ENCODE results near the gene FMO5. TPM values are rescaled to one million over a fixed set of nuclear protein-coding genes. Genes with fewer than 3 reads are reported as not detected.

FMO5 gene
- total and polyA plus RNA-seq, 5 experiments from 2014 or later, result 0.16 to 1.2 (median 0.43) TPM

GRCh38 chr1:147156642-147157041, 68.5 kb downstream of the FMO5 start:
- H3K4me1 Mint-ChIP-seq, result peaks cover 0 to 2% (median 0%) of the 10 kb centered on the region in 4 donors

GRCh38 chr1:147152772-147153171, 72.4 kb downstream of the FMO5 start:
- Mint-ChIP-seq H3K9me3 (no peaks in the 10 kb centered on the region), H3K4me1 (peaks cover 0 to 2% (median 0%) of the 10 kb centered on the region in 4 donors), H3K36me3 (peaks cover 0 to 36% (median 18%) of the 10 kb centered on the region in 3 donors), H3K27ac (peak overlapping the region in 2 of 10 donors; percentile 5 to 29), H3K4me3 (no peak overlapping the region), H3K27me3 (no peaks in the 10 kb centered on the region)
- DNase-seq (no peak), ATAC-seq (no peak)
- POLR2A ChIA-PET, result no interaction called here

More at GRCh38 chr1:147156642-147157041, 68.5 kb downstream of the FMO5 start:
- Mint-ChIP-seq H3K27me3 (no peaks in the 10 kb centered on the region), H3K36me3 (peaks cover 4 to 72% (median 35%) of the 10 kb centered on the region in 3 donors), H3K4me3 (no peak overlapping the region), H3K27ac (no peak overlapping the region), H3K9me3 (no peaks in the 10 kb centered on the region)
- no peak for DNase-seq
- POLR2A ChIA-PET, result no interaction called here
- no peak for ATAC-seq

DNA sequence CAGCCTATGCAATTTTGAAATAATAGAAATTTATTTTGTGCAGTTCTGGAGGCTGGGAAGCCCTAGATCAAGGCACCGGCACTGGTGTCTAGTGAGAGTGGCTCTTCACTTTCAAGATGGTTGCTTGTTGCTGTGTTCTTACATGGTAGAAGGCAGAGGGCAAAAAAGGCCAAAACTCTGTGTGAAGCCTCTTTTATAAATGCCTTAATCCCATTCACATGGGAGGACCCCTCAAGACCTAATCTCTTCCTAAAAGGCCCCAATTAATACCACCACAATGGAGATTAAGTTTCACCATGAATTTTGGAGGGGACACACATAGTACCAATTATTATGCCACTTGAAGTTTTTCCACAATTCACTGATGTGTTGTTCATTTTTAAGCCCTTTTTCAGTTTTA, 73.9 kb downstream of the FMO5 start:
- no peak for ATAC-seq
- DNase-seq, result no peak
- Mint-ChIP-seq H3K4me3 (no peak overlapping the region), H3K4me1 (no peaks in the 10 kb centered on the region), H3K36me3 (peaks cover 0 to 23% (median 12%) of the 10 kb centered on the region in 3 donors), H3K9me3 (no peaks in the 10 kb centered on the region), H3K27ac (no peak overlapping the region), H3K27me3 (peaks cover 0 to 4% (median 0%) of the 10 kb centered on the region in 5 donors)
- POLR2A ChIA-PET, result no interaction called here

GRCh38 chr1:147142886-147143285, 82.3 kb downstream of the FMO5 start:
- POLR2A ChIA-PET, result no interaction called here
- ATAC-seq (no peak), DNase-seq (no peak)
- Mint-ChIP-seq H3K27ac (no peak overlapping the region), H3K27me3 (peaks cover 3 to 45% (median 25%) of the 10 kb centered on the region in 5 donors), H3K36me3 (peaks cover 0 to 8% (median 2%) of the 10 kb centered on the region in 3 donors), H3K4me3 (no peak overlapping the region), H3K9me3 (peaks cover 0 to 2% (median 0%) of the 10 kb centered on the region in 9 donors), H3K4me1 (no peaks in the 10 kb centered on the region)

Other genes with a start within 250 kb of the FMO5 start
- 10 to 100 TPM; 19.5 to 20.2 TPM for gene PRKAB2, start 52.9 kb downstream of the FMO5 start, total RNA-seq
- 1 to 10 TPM; 2.3 to 4.3 (median 2.4) TPM for gene PRKAB2, start 52.9 kb downstream of the FMO5 start, polyA plus RNA-seq
- 10 to 100 TPM; 36.3 to 38.5 TPM for gene CHD1L, start 17.3 kb upstream of the FMO5 start, total RNA-seq
- gene CHD1L, start 17.3 kb upstream of the FMO5 start, polyA plus RNA-seq, result 10 to 100 TPM; 17.6 to 25.5 (median 21.9) TPM